HepG2 (cell line): ENCODE results near the gene CAPN15. TPM values are rescaled to one million over a fixed set of nuclear protein-coding genes. Genes with fewer than 3 reads are reported as not detected.

Experiments
- AGO2 ChIP-seq: fragments of 200-400 bp; formaldehyde crosslinking; optimal IDR thresholded peaks from 2 replicates; pipeline ENCODE3; 2017; ENCODE audit warnings: mild to moderate bottlenecking, low read depth, low read length, moderate library complexity
- HES4 ChIP-seq: sonication (generic); formaldehyde crosslinking; IDR thresholded peaks from 2 replicates; pipeline ENCODE4 v1.9.0; 2021; ENCODE audit warnings: mild to moderate bottlenecking, missing genetic modification reagents, borderline replicate concordance
- KDM1A ChIP-seq: IDR thresholded peaks from 2 replicates; pipeline ENCODE4 v1.6.1; 2016; ENCODE audit warnings: missing compliant biosample characterization
- RBFOX2 ChIP-seq: fragments of 200-400 bp; formaldehyde crosslinking; IDR thresholded peaks from 2 replicates; pipeline ENCODE4 v1.6.1; 2017; ENCODE audit warnings: low read depth, mild to moderate bottlenecking, low read length
- TBX2 ChIP-seq: sonication (generic); formaldehyde crosslinking; IDR thresholded peaks from 2 replicates; pipeline ENCODE4 v1.5.0; 2020; ENCODE audit warnings: missing genetic modification reagents, mild to moderate bottlenecking, borderline replicate concordance
- U2AF2 ChIP-seq: fragments of 200-400 bp; formaldehyde crosslinking; IDR thresholded peaks from 2 replicates; pipeline ENCODE4 v1.6.1; 2017; ENCODE audit warnings: low read depth, mild to moderate bottlenecking, low read length
- ZFP82 ChIP-seq: sonication (generic); formaldehyde crosslinking; IDR thresholded peaks from 2 replicates; pipeline ENCODE4 v1.5.1; 2020; ENCODE audit warnings: mild to moderate bottlenecking, missing genetic modification reagents, borderline replicate concordance
- ZMAT3 ChIP-seq: sonication (generic); formaldehyde crosslinking; conservative IDR thresholded peaks from 2 replicates; pipeline ENCODE4 v1.7.0; 2021; ENCODE audit warnings: missing genetic modification reagents
- ZNF33B ChIP-seq: sonication (generic); formaldehyde crosslinking; IDR thresholded peaks from 2 replicates; pipeline ENCODE4 v1.5.1; 2020; ENCODE audit warnings: mild to moderate bottlenecking, missing genetic modification reagents
- ZNF34 ChIP-seq: sonication (generic); formaldehyde crosslinking; IDR thresholded peaks from 2 replicates; pipeline ENCODE4 v1.4.0; 2020; ENCODE audit warnings: mild to moderate bottlenecking, missing genetic modification reagents, borderline replicate concordance
- ZNF431 ChIP-seq: sonication (generic); formaldehyde crosslinking; IDR thresholded peaks from 2 replicates; pipeline ENCODE4 v1.9.0; 2022; ENCODE audit warnings: missing genetic modification reagents, low read depth, mild to moderate bottlenecking, borderline replicate concordance
- ZNF580 ChIP-seq: IDR thresholded peaks from 2 replicates; pipeline ENCODE4 v1.6.1; 2016; ENCODE audit warnings: low read depth, borderline replicate concordance
- ZNF678 ChIP-seq: sonication (generic); formaldehyde crosslinking; IDR thresholded peaks from 2 replicates; pipeline ENCODE4 v1.4.0; 2020; ENCODE audit warnings: mild to moderate bottlenecking, missing genetic modification reagents
- polyA plus RNA-seq, 8 experiments: library from polyadenylated mRNA; depleted of rRNA in 3 of 8; stranded (reverse) in 7 of 8; unstranded in 1 of 8; fragments of >200 nt; fragmentation: Illumina TruSeq in 4 of 8; extraction: Trizol in 4 of 8; gene quantifications; 2 replicates each; pipeline versions ENCODE4 v1.2.1 to v1.2.3, GENCODE V29; 2011 to 2016; ENCODE audit warnings: low read depth in 4 of 8, missing spikeins in 1 of 8, mixed read lengths in 1 of 8; ENCODE audit not compliant: insufficient read depth in 1 of 8
- total RNA-seq, 5 experiments: library from RNA; depleted of rRNA; stranded (reverse); fragments of >200 nt; fragmentation: Illumina TruSeq; extraction: Trizol; gene quantifications; 2 replicates each; pipeline ENCODE4 v1.2.3, GENCODE V29; 2016; ENCODE audit warnings: low read depth in 1 of 5
- TF ChIP-seq, protein P1 (sequence below): fragments of 450-650 bp; IDR thresholded peaks from 2 replicates; pipeline ENCODE4 v1.6.1; 2016

Gene CAPN15
- total and polyA plus RNA-seq, 2 of the 13 experiments (the other 11 are each of a cell fraction or from before 2014, with no cell fraction given): 14.9 to 24.5 TPM

GRCh38 chr16:575354-576196 lies 48.1 kb downstream of the CAPN15 start (continued):
- TF ChIP-seq ZNF34 (CRISPR knock-in tag) (no peak), ZNF33B (CRISPR knock-in tag) (no peak), U2AF2 (no peak), ZNF580 (CRISPR knock-in tag) (no peak), TBX2 (CRISPR knock-in tag) (no peak), ZFP82 (no peak), ZNF431 (CRISPR knock-in tag) (no peak), AGO2 (peak; percentile 52), HES4 (CRISPR knock-in tag) (no peak), ZMAT3 (CRISPR knock-in tag) (no peak), RBFOX2 (peak; percentile 48), ZNF678 (CRISPR knock-in tag) (no peak), KDM1A (CRISPR knock-in tag) (no peak)
- TF ChIP-seq, protein P1, sequence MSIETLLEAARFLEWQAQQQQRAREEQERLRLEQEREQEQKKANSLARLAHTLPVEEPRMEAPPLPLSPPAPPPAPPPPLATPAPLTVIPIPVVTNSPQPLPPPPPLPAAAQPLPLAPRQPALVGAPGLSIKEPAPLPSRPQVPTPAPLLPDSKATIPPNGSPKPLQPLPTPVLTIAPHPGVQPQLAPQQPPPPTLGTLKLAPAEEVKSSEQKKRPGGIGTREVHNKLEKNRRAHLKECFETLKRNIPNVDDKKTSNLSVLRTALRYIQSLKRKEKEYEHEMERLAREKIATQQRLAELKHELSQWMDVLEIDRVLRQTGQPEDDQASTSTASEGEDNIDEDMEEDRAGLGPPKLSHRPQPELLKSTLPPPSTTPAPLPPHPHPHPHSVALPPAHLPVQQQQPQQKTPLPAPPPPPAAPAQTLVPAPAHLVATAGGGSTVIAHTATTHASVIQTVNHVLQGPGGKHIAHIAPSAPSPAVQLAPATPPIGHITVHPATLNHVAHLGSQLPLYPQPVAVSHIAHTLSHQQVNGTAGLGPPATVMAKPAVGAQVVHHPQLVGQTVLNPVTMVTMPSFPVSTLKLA: no peak
- TF ChIP-seq, all 625 proteins: peak for 3
